Measurements from ENCODE around the gene TMEM258.

TMEM258 gene

DNA sequence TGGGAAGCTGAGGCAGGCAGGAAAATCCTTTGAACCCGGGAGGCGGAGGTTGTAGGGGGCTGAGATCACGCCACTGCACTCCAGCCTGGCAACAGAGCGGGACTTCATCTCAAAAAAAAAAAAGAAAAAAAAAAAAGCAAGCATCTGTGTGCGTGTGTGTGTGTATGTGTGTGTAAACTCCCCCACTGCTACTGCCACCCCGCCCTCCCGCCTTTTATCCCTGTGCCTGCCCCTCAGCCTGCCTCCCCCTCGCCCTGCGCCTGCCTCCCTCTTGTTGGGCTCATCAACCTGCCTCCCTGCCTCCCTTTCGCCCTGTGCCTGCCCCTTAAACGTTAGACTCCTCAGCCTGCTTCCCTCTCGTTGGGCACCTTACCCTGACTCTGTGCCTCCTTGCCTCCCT lies 18.0 kb downstream of the TMEM258 start:
- DNase-seq = no peak

DNA sequence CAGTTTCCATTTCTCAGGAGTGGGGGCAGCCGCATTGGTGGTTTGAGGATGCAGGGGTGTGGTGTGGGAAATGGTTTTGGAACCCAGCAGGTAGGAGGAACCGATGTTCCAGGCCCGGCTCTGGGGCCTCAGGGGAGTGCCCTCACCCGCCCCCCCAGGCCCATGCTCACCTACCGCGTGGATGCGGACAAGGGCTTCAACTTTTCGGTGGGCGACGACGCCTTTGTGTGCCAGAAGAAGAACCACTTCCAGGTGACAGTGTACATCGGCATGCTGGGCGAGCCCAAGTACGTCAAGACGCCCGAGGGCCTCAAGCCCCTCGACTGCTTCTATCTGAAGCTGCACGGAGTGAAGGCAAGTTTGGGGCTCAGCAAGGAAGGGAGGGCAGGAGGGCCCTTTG lies 18.6 kb downstream of the TMEM258 start:
- DNase-seq = no peak

DNA sequence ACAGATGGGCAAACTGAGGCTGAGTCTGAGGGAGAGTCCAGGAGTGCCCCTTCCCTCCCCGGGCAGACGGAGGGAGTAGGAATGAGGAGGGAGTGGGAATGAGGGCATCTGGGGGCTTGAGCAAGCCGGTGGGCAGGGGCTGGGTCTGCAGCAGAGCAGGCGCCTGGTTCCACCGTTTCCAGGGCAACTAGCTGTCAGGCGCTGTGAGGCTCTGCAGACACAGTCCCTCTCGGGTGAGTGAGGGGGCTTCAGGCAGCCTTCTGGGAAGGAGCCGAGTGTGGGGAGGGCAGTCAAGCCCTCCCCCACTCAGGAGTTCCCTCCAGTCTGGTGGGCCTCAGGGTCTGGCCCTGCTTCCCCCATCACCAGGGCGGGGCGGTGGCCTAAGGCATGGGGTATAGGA lies 19.0 kb downstream of the TMEM258 start:
- no peak for DNase-seq

- DNase-seq = no peak
These were observed 20.4 kb downstream of the TMEM258 start for GRCh38 chr11:61771985-61772455.

DNA sequence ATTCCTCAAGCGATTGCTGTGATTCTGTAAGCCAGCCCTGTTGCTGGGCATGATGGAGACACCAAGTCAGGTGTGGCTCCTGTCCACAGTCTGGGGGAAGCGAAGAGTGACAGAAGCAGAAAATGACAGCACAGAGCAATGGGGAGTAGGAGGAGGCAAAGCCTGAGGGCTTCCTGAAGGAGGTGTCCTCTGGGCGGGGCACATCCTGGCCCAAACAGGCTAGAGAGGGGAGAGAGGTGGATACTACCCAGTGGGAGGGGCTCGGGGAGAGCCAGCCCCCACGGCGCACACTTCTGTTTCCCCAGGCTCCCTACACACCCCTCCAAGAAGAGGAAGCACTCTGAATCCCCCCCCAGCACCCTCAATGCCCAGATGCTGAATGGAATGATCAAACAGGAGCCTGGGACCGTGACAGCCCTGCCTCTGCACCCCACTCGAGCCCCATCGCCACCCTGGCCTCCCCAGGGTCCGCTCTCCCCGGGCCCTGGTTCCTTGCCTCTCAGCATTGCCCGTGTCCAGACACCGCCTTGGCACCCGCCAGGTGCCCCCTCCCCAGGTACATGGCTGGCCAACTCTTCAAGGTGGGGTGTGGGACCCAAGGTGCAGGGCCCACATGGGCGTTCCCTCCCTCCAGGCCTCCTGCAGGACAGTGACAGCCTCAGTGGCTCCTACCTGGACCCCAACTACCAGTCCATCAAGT lies 21.1 kb downstream of the TMEM258 start:
- DNase-seq = no peak

- no peak for DNase-seq
These were observed 22.3 kb downstream of the TMEM258 start for GRCh38 chr11:61769946-61770683.

GRCh38 chr11:61769169-61769920 lies 23.1 kb downstream of the TMEM258 start:
- no peak for DNase-seq

GRCh38 chr11:61768376-61769076 lies 23.9 kb downstream of the TMEM258 start:
- no peak for DNase-seq

DNA sequence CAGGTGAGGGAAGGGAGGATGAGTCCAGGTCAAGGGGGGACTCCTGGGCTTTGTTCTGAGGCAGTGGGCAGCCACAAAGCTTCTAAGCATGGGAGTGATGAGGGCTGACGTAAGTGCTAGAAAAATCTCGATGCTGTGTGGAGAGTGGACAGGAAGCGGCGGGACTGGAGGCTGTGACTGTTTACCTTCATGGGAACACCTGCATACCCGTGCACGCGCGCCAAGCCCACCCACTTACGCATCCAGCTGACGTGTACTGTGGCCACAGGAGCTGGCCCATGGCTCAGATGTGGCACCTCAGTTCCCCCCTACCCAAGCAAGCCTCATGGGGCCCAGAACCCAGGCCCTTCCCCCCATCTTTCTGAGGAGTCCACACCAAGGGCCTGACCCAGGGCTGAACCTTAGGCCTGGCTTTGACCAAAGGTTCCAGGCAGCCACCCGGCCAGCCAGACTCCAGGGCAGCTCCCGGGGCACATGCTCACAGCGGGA lies 26.0 kb downstream of the TMEM258 start:
- no peak for DNase-seq

GRCh38 chr11:61765550-61766253 lies 26.7 kb downstream of the TMEM258 start:
- no peak for DNase-seq

DNA sequence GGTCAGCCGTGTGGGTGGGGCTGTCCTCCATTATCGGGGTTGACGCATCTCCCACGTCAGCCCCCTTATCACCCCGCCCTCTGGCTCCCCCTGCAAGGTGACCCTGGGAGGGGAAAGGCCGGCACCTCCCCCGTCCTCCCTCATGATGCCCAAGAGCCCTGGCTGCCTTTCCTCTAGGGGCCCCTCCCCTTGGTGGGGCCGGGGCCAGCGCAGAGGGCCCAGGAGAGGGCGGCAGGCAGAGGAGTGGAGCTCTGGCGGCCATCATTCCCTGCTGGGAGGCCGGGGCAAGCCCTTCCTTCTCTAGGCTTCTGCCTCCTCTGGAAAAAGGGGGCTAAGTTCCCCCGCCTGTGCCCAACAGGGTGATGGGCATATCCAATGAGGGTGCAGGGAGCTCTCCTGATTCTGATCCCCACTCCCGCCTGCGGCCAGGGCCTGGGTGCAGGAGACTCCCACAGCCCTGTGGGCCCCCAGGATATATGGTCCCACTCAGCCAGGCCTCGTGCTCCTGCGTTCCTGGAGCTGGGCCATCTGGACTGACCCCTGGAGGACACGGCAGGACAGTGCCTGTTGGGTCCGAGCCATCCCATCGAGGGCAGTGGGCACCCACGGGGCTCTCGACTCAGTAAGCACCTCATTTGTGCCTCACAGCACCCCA lies 27.7 kb downstream of the TMEM258 start:
- no peak for DNase-seq

DNA sequence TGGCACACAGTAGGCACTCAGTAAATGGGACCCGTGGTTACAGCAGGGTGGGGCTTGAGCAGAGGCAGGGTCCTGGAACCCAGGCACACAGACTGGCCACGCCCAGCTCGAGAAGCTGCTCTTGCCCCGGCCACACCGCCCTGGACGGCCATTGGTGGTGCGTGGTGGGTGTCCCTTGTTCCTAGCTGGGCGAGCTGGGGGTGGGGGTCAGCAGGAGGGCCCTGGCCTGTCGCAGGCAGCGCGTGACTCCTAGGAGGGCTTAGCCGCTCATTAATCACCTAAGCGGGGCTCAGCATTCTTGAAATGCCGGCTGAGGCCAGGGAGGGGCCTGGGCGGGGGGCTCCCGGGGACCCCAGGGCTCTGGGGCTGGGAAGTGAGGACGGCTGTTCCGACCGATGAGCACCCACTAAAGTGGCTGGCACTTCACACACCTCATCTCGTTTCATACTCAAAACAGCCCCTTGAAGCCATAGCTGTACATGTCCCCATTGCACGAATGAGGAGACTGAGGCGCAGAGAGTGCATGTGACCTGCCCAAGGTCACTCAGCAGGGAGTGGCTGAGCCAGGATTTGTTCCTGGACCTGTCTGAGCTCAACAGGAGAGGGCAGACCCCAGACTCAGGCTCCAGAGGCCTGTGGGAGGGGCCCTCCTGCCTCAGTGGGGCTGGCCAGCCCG lies 28.3 kb downstream of the TMEM258 start:
- no peak for DNase-seq

GRCh38 chr11:61762798-61763197 lies 29.6 kb downstream of the TMEM258 start:
- DNase-seq = no peak

DNA sequence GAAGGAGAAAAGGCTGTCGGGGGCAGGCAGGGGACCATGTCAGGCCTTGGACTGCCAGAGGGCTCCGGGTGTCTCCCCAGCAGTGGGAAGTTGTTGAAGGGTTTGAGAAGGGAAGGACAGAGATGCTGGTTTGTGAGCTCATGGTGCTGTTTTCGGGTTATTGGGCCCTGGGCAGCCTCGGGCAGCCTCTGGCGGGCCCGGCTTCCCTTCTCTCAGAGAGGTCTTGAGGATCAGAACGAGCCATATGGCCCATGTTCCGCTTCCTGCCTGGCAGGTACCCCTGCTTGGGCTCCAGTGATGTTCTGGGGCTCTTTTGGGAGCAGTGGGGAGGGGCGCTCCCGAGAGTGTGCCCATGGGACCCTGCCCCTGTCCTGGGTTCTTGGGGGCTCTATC lies 30.2 kb downstream of the TMEM258 start:
- DNase-seq = no peak

GRCh38 chr11:61761440-61762222 lies 30.8 kb downstream of the TMEM258 start:
- no peak for DNase-seq

DNA sequence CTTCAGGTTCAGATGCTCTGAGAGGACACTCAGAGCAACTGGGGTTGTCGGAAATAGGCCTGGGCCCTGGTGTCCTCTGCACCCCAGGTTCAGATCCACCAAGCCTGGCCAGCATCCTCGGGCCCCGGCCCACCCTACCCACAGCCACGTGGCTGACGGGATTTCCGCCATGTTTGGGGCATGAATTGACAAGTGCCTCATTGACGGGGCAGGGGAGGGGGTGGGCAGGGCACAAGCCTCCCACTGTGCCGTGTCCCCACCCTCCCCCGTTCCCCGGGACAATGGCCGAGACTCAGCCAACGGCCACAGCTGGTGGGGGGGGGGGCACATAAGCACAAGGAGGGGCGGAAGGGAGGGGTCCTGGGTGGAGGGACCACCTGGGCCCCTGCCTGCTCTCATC lies 31.5 kb downstream of the TMEM258 start:
- no peak for DNase-seq

DNA sequence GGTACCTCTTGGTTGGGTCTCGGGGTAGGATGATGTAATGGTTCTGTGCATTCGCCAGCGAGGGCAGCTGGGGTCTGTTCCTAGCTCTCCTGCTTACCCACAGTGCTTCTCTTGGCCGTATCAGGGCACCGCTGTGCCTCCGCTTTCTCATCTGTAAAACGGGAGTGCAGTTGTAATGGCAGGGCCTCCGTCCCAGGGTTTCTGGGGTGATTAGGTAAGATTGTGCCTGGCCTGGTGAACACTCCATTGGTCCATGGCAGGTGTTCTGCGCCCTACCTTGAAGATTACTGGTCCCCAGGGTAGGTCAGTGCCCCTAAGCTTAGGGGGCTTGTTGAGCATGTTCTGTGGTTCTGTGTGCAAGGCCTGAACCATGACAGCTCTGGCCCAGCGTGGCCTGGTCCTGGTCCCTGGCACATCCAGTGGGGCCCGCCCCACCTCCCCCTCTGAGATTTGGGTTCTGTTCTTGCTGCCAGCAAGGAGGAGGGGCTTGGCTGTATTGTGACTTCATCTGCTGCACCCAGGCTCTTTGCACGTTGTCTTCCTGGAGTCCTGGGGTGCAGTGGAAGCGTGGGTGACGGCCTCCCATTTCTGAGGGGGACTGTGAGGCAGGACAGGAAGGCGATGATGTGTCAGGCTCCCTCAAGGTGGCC lies 35.1 kb downstream of the TMEM258 start:
- DNase-seq = no peak

DNA sequence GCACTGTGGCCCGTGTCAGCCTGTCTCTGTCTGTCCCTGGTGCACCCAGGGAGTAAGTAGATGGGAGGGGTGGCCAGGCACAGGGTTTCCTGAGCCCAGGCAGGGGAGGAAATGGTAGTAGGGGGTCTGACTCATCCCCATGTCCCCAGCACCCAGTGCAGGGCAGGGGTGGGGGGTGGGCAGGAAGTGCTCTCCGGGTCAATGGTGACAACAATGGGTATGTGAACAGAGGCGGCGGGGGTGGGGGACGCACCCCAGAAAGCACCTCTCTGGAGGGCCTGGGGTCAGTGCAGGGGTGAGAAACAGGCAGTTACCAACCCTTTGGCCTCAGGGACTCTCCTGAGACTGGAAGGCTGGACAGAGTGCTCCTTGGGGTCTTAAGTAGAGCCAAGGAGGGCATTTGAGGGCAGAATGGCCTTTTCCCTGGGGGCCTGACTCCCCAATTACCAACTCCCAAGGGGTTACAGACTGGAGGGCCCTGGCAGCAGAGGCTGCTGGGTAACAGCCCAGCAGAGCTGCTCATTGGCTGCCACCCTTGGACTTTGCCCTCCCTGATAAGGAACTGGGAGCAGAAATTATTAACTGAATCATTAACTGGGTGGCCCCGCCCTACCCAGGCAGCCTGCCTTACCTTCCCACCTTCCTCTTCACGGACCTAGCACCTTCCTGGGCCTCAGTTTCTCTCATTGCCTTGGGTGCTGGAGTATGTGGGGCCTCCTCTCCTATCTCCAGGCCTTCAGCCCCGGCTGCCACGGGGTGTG lies 35.8 kb downstream of the TMEM258 start:
- DNase-seq = no peak

DNA sequence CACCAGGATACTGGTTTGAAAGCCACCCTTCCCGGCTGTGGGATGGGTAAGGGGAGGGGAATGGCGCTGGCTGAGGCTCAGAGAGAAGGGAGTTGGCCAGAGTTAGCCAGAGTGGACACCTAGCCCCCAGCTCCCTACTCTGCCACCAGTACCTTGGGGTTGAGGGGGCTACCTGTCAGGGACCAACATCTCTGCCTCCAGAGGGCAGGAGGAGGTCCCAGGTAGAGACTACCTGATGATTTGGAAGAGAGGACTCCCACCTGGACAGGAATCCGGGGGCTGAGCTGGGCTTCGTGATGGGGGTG lies 36.3 kb downstream of the TMEM258 start:
- no peak for DNase-seq
